GM21619 (cell line): ENCODE measurements around the gene CEP104.

ENCODE experiments used
- ATAC-seq: cut with Tn5 transposase; IDR thresholded peaks from one replicate; pipeline ENCODE4 v1.9.1; 2021; ENCODE audit not compliant: unreplicated experiment

The CEP104 gene

GRCh38 chr1:3779912-3780416 lies 77.0 kb downstream of the CEP104 start:
- no peak for ATAC-seq

- no peak for ATAC-seq
Measured at GRCh38 chr1:3779265-3779911, 77.6 kb downstream of the CEP104 start.

- ATAC-seq = no peak
Measured at GRCh38 chr1:3778590-3779264, 78.3 kb downstream of the CEP104 start.

GRCh38 chr1:3777647-3778589 lies 79.1 kb downstream of the CEP104 start:
- ATAC-seq = no peak

GRCh38 chr1:3777078-3777547 lies 79.9 kb downstream of the CEP104 start:
- no peak for ATAC-seq

GRCh38 chr1:3776231-3776961 lies 80.6 kb downstream of the CEP104 start:
- ATAC-seq = no peak

- ATAC-seq = peak; percentile 38
Measured at GRCh38 chr1:3775490-3776230, 81.4 kb downstream of the CEP104 start.

- ATAC-seq = no peak
Measured at GRCh38 chr1:3774946-3775489, 82.0 kb downstream of the CEP104 start.

- no peak for ATAC-seq
Measured at GRCh38 chr1:3774276-3774945, 82.6 kb downstream of the CEP104 start.

- ATAC-seq = no peak
Measured at GRCh38 chr1:3773572-3774275, 83.3 kb downstream of the CEP104 start.

GRCh38 chr1:3772715-3773571 lies 84.1 kb downstream of the CEP104 start, which contains the start of gene SMIM1:
Gene SMIM1, plus strand, starts transcription at chr1:3772749. Its CDS starts 2,625 bp downstream, at chr1:3775374.
- ATAC-seq = peak; percentile 14

GRCh38 chr1:3772027-3772714 lies 84.8 kb downstream of the CEP104 start:
- ATAC-seq = peak; percentile 58

GRCh38 chr1:3771108-3772026 lies 85.6 kb downstream of the CEP104 start:
- no peak for ATAC-seq

GRCh38 chr1:3770047-3770765 lies 86.8 kb downstream of the CEP104 start:
- ATAC-seq = no peak

GRCh38 chr1:3768811-3769390 lies 88.1 kb downstream of the CEP104 start:
- ATAC-seq = no peak
